Erythroblast (primary cell): ENCODE measurements around the gene ESR1.

Experiments
- DNase-seq, 2 experiments: peaks; one replicate each; lab custom pipeline; 2025; lab: John Stamatoyannopoulos, UW
- GATA1 ChIP-seq: IDR thresholded peaks from 2 replicates; pipeline ENCODE4 v1.6.1; 2011; ENCODE audit warnings: low read depth, mild to moderate bottlenecking, control low read depth, low read length, moderate library complexity
- POLR2A ChIP-seq: IDR thresholded peaks from 2 replicates; pipeline ENCODE4 v1.6.1; 2011; ENCODE audit warnings: mild to moderate bottlenecking, low read length

Gene ESR1

GRCh38 chr6:152086223-152086873 is 278.9 kb downstream of the ESR1 start:
- DNase-seq, result no peak
- TF ChIP-seq GATA1 (no peak), POLR2A (no peak)

GRCh38 chr6:152087096-152087495 is 279.6 kb downstream of the ESR1 start:
- TF ChIP-seq GATA1 (no peak), POLR2A (no peak)
- no peak for DNase-seq

- TF ChIP-seq GATA1 (no peak), POLR2A (no peak)
- no peak for DNase-seq
These were observed 280.2 kb downstream of the ESR1 start for GRCh38 chr6:152087701-152088100.

GRCh38 chr6:152089992-152090391 is 282.5 kb downstream of the ESR1 start:
- TF ChIP-seq GATA1 (no peak), POLR2A (no peak)
- no peak for DNase-seq

GRCh38 chr6:152091201-152091600 is 283.7 kb downstream of the ESR1 start:
- TF ChIP-seq POLR2A, result no peak
- TF ChIP-seq GATA1, result no peak
- no peak for DNase-seq

- DNase-seq, result peak; percentile 62 to 70
- TF ChIP-seq GATA1, result no peak
- TF ChIP-seq POLR2A, result peak; percentile 37
These were observed 284.4 kb downstream of the ESR1 start for GRCh38 chr6:152091851-152092341.

- TF ChIP-seq GATA1 (no peak), POLR2A (no peak)
- no peak for DNase-seq
These were observed 286.2 kb downstream of the ESR1 start for GRCh38 chr6:152093711-152094110.

GRCh38 chr6:152094276-152094675 is 286.8 kb downstream of the ESR1 start:
- TF ChIP-seq GATA1 (no peak), POLR2A (no peak)
- DNase-seq, result no peak

GRCh38 chr6:152094992-152095592 is 287.6 kb downstream of the ESR1 start:
- TF ChIP-seq GATA1 (no peak), POLR2A (no peak)
- DNase-seq, result peak; percentile 51 to 74

- no peak for TF ChIP-seq GATA1
- DNase-seq, result no peak
These were observed 289.5 kb downstream of the ESR1 start for GRCh38 chr6:152096863-152097496.

GRCh38 chr6:152098683-152099082 is 291.2 kb downstream of the ESR1 start:
- DNase-seq, result no peak
- TF ChIP-seq GATA1 (no peak), POLR2A (no peak)

GRCh38 chr6:152099446-152100182 is 292.1 kb downstream of the ESR1 start:
- no peak for DNase-seq
- TF ChIP-seq POLR2A (no peak), GATA1 (no peak)

GRCh38 chr6:152100183-152100618 is 292.7 kb downstream of the ESR1 start:
- TF ChIP-seq GATA1 (no peak), POLR2A (no peak)
- peak; percentile 2 to 24 for DNase-seq

GRCh38 chr6:152107973-152108372 is 300.5 kb downstream of the ESR1 start:
- TF ChIP-seq GATA1, result no peak
- no peak for TF ChIP-seq POLR2A
- no peak for DNase-seq
